GM19395 (cell line): ENCODE results near the gene NRG3.

Experiments
- ATAC-seq: cut with Tn5 transposase; IDR thresholded peaks from one replicate; pipeline ENCODE4 v1.9.1; 2021; ENCODE audit warnings: mild to moderate bottlenecking, moderate library complexity; ENCODE audit not compliant: unreplicated experiment

Gene NRG3

GRCh38 chr10:82206831-82207230 lies 331.8 kb downstream of the NRG3 start:
- no peak for ATAC-seq

GRCh38 chr10:82208726-82209125 lies 333.7 kb downstream of the NRG3 start:
- no peak for ATAC-seq

GRCh38 chr10:82210331-82210730 lies 335.3 kb downstream of the NRG3 start:
- no peak for ATAC-seq

GRCh38 chr10:82211346-82211745 lies 336.4 kb downstream of the NRG3 start:
- no peak for ATAC-seq

GRCh38 chr10:82212753-82213152 lies 337.8 kb downstream of the NRG3 start:
- no peak for ATAC-seq

- no peak for ATAC-seq
Observed at GRCh38 chr10:82213784-82214183, 338.8 kb downstream of the NRG3 start.

- no peak for ATAC-seq
Observed at GRCh38 chr10:82221056-82221455, 346.1 kb downstream of the NRG3 start.

GRCh38 chr10:82221601-82222149 lies 346.7 kb downstream of the NRG3 start:
- ATAC-seq: no peak

GRCh38 chr10:82228701-82229100 lies 353.7 kb downstream of the NRG3 start:
- no peak for ATAC-seq

GRCh38 chr10:82234173-82234572 lies 359.2 kb downstream of the NRG3 start:
- no peak for ATAC-seq

GRCh38 chr10:82236084-82236731 lies 361.2 kb downstream of the NRG3 start:
- no peak for ATAC-seq

- ATAC-seq: no peak
Observed at GRCh38 chr10:82238291-82238690, 363.3 kb downstream of the NRG3 start.

- ATAC-seq: no peak
Observed at GRCh38 chr10:82240408-82240807, 365.4 kb downstream of the NRG3 start.

- ATAC-seq: no peak
Observed at GRCh38 chr10:82242778-82243177, 367.8 kb downstream of the NRG3 start.

GRCh38 chr10:82245157-82245556 lies 370.2 kb downstream of the NRG3 start:
- no peak for ATAC-seq

- no peak for ATAC-seq
Observed at GRCh38 chr10:82245906-82246560, 371.0 kb downstream of the NRG3 start.

GRCh38 chr10:82249141-82249540 lies 374.1 kb downstream of the NRG3 start:
- ATAC-seq: no peak

- no peak for ATAC-seq
Observed at GRCh38 chr10:82251222-82251906, 376.4 kb downstream of the NRG3 start.

GRCh38 chr10:82252081-82252480 lies 377.1 kb downstream of the NRG3 start:
- ATAC-seq: no peak

GRCh38 chr10:82254237-82254636 lies 379.2 kb downstream of the NRG3 start:
- no peak for ATAC-seq

GRCh38 chr10:82256275-82256674 lies 381.3 kb downstream of the NRG3 start:
- ATAC-seq: no peak

GRCh38 chr10:82266438-82266837 lies 391.4 kb downstream of the NRG3 start:
- no peak for ATAC-seq
